GM12875 (cell line): ENCODE data around the gene CREB5.

Experiments
- H3K4me3 ChIP-seq: one replicate; pipeline ENCODE4 v1.5.1; 2011; ENCODE audit warnings: low read depth, low read length, control low read depth
- CTCF ChIP-seq: IDR thresholded peaks from 2 replicates; pipeline ENCODE4 v1.5.1; 2011; ENCODE audit warnings: low read depth, mild to moderate bottlenecking, control low read depth, inconsistent platforms, low read length, moderate library complexity, borderline replicate concordance; ENCODE audit not compliant: insufficient read depth

Gene CREB5

GRCh38 chr7:28656529-28656928, 244.2 kb downstream of the CREB5 start:
- no peak overlapping the region for H3K4me3 ChIP-seq
- no peak for TF ChIP-seq CTCF

- no peak for TF ChIP-seq CTCF
- no peak overlapping the region for H3K4me3 ChIP-seq
Measured at GRCh38 chr7:28658381-28658780, 246.1 kb downstream of the CREB5 start.

GRCh38 chr7:28660132-28660531, 247.8 kb downstream of the CREB5 start:
- TF ChIP-seq CTCF = no peak
- H3K4me3 ChIP-seq = no peak overlapping the region

DNA sequence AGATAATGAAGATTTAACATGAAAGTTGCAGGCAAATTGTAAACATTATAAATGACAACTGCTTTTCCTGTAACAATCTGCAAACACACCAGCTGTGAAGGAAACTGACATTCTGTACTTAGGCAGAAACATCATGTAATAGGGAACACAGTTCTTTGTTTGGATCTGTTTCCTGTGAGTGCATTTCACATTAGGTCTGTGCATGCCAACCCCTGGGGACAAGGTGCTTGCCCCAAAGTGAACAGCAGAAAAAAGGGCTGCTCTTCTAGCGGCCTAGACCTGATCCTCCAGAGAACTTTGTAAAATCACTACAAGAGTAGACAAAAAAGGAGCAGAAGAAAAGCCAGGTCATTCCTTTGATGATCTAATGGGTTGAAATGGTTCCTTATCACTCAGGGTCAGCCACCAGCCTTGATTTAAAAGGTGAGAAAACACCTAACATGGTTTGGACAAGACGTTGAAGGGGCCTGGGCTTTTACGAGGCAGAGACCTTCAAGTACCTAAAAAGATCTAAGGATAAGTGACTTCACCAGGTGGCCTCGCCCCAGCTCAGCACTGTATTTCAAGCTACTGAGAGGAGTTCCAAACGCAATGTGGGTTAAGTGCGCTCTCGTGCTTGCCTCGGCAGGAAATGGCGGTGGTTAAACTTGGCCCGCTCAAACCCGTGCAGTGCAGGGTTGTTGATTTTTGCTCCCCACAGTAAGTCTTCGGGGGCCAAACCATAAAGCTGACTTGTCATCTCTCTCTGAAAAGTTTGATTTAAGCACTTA, 249.7 kb downstream of the CREB5 start:
- TF ChIP-seq CTCF = no peak
- H3K4me3 ChIP-seq = no peak overlapping the region

GRCh38 chr7:28666154-28666553, 253.8 kb downstream of the CREB5 start:
- no peak for TF ChIP-seq CTCF
- no peak overlapping the region for H3K4me3 ChIP-seq

- no peak for TF ChIP-seq CTCF
- no peak overlapping the region for H3K4me3 ChIP-seq
Measured at GRCh38 chr7:28668085-28668484, 255.8 kb downstream of the CREB5 start.

DNA sequence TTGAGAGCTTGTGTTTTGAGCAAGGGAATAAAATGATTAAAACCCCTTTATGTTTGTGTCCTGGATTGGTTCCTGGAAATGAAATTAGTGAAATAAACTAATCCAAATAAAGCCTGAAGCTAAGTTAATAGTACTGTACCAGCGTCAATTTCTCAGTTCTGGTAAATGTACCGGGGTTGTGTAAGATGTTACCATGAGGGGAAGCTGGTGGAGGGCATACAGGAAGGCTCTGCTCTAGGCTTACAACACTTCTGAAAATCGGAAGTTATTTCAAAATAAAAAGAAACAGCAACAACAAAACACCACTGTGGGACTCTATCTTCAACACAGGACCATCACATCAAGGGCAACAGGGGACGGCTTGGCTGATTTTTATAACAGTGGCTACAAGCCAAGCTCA, 257.0 kb downstream of the CREB5 start:
- no peak for TF ChIP-seq CTCF
- H3K4me3 ChIP-seq = no peak overlapping the region
